ENCODE measurements around the gene ZBTB7C.

Gene ZBTB7C

DNA sequence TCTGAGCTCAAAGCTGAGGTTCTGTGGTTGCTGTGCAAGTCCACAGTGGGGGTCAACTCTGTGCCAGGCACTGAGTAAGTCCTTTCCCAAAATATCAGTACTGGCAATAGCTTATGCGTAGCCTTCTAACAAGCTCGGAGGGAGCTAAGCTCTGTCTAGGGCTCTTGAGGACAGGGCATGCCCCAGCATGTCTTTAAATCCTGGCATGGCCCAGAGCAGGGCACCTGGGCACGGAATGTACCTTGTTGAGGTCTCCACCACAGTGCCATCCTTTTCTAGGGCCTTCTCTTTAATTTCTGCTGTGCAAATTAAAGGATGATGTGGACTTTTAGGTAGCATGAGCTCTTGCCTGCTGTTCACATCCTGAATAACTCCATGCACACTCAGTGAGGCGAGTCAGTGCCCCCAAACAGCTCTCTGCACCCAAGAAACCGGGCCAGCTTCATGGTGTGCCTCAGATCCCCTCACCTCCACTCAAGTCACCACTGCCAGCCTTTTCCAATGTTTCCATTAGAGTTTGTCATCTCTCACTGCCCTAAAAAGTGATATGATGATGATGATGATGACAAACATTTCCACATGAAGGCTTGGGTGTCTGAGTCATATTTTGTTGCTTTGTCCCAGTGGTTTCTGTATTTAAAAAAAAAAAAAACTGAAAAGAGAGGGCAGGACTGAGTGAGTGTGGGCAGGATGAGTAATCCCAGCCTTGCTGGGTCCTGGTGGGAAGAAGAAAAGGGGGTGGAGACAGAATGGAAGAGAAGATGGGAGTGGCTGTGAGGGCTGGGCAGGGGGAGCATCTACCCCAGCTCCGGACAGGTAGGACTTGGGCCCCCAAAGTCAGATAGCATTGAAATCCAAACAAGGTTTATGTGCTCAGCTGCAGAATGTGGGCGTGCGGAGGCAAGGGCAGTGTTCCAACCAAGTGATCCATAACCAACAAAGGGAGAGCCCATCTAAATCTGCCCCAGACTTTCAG, 78.9 kb downstream of the ZBTB7C start:
- Histone ChIP-seq H3K4me1 (ENCODE audit: insufficient read depth, low read length) (no peaks in the 10 kb centered on the region), H3K4me3 (ENCODE audit: low read depth in 1 of 2, low read length in 2 of 2) (no peak overlapping the region), H3K9ac (ENCODE audit: low read length) (no peak overlapping the region), H3K36me3 (ENCODE audit: insufficient read depth, low read length) (no peaks in the 10 kb centered on the region), H3K9me3 (ENCODE audit: low read length) (no peaks in the 10 kb centered on the region), H3K27me3 (ENCODE audit: control insufficient read depth in 1 of 2, insufficient read depth in 2 of 2, low read length in 2 of 2) (no peaks in the 10 kb centered on the region), H3K27ac (ENCODE audit: low read depth, low read length) (no peak overlapping the region)

DNA sequence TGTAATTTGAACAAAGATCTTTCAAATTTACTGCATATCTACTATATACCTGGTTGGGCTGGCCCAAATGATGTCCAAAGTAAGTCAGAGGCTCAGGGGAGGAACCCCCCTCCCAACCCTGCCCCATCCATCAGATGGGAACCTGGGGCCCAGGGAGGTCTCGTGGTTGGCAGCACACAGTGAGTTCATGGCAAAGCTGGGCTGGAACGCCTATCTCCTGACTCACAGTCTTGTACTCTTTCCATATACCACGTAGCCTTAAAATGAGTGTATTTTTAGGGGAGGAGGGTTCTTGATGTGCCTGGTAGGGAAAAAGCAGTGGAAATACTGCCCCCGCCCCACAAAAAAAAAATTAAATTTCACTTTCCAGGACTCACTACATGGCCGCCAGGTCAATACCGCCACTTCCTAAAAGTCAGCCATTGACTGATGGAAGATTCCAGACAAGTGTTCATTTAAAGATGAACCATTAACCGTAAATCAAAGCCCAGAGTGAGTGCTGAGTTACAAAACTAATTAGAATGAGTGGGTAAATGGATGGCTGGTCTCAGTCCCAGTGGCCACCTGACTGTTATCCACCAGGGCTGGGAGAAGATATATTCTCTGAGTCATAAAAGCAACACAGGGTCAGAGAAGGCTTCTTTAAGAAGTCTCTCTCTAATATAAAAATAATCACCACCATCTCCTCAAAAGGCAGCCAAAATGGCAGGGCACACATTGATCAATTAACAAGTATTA, 80.5 kb downstream of the ZBTB7C start:
- Histone ChIP-seq H3K4me1 (ENCODE audit: insufficient read depth, low read length) (no peaks in the 10 kb centered on the region), H3K9me3 (ENCODE audit: low read length) (no peaks in the 10 kb centered on the region), H3K27ac (ENCODE audit: low read depth, low read length) (no peak overlapping the region)

DNA sequence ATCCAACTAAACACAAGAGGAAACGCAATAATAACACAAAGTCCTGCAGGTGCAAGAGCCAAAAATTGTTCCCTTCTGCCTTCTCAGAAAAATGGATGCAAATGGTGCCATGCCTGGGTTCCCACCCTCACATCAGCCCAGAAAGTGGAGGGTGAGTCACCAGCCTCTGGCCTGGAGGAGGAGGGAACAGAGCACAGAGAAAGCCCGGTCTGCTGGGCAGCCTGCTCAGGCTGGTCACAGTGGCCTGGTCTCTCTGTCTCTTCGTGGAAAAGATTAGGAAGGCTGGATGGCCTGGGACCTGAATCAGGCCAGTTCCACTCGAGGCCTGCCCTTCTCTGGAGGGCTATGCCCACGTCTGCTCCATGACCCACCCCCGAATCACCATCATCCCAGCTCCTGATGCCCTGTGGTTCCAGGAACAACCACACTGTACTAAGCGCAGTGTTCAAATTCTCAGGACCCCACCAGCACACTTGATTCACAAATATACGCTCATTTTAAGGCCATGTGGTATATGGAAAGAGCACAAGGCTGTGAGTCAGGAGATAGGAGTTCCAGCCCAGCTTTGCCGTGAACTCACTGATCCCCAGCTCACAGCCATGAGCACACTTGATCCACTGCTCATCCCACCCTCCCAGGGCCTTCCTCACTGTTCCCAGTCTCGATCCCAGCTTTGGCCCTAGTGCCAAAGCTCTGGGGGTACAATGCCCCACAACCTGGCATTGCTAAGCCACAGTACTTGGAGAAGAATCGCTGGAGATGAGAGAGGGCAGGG, 82.1 kb downstream of the ZBTB7C start:
- no peaks in the 10 kb centered on the region for H3K27me3 ChIP-seq (ENCODE audit: control insufficient read depth in 1 of 2, insufficient read depth in 2 of 2, low read length in 2 of 2)
- H3K9me3 ChIP-seq (ENCODE audit: low read length): no peaks in the 10 kb centered on the region
- H3K36me3 ChIP-seq (ENCODE audit: insufficient read depth, low read length): no peaks in the 10 kb centered on the region
- H3K4me1 ChIP-seq (ENCODE audit: insufficient read depth, low read length): no peaks in the 10 kb centered on the region
- H3K4me3 ChIP-seq (ENCODE audit: low read depth in 1 of 2, low read length in 2 of 2): no peak overlapping the region
- no peak overlapping the region for H3K27ac ChIP-seq (ENCODE audit: low read depth, low read length)
- H3K9ac ChIP-seq (ENCODE audit: low read length): no peak overlapping the region

More for the DNA sequence above, 80.5 kb downstream of the ZBTB7C start:
- no peak overlapping the region for H3K4me3 ChIP-seq (ENCODE audit: low read depth in 1 of 2, low read length in 2 of 2)
- H3K27me3 ChIP-seq (ENCODE audit: control insufficient read depth in 1 of 2, insufficient read depth in 2 of 2, low read length in 2 of 2): no peaks in the 10 kb centered on the region
- H3K36me3 ChIP-seq (ENCODE audit: insufficient read depth, low read length): no peaks in the 10 kb centered on the region
- no peak overlapping the region for H3K9ac ChIP-seq (ENCODE audit: low read length)

DNA sequence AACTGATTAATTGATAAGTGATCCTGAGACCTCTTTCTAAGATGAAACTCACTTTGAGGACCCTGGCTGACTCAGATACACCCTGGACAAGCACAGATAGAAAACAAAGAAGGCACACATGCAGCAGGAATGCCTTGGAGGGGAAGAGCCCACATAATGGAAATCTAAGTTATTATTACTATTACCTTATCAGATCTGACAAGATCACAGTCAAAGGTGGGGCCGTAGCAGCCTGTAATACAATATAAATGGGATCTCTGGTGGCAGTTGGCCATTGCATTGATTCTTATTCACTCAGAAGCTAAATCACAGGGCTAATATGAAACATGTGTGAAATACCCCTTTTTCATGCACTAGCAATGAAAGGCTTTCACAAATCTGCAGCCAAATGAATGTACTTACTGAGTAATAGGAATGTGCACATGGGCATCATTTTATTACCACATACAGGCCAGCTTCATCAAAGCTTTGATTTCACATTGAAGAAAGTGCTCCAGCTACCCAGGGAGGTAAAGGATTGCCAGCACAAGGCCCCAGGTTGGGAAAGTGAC, 84.0 kb downstream of the ZBTB7C start:
- Histone ChIP-seq H3K27me3 (ENCODE audit: control insufficient read depth in 1 of 2, insufficient read depth in 2 of 2, low read length in 2 of 2) (no peaks in the 10 kb centered on the region), H3K9me3 (ENCODE audit: low read length) (no peaks in the 10 kb centered on the region), H3K9ac (ENCODE audit: low read length) (no peak overlapping the region), H3K4me3 (ENCODE audit: low read depth in 1 of 2, low read length in 2 of 2) (no peak overlapping the region), H3K4me1 (ENCODE audit: insufficient read depth, low read length) (no peaks in the 10 kb centered on the region), H3K27ac (ENCODE audit: low read depth, low read length) (no peak overlapping the region), H3K36me3 (ENCODE audit: insufficient read depth, low read length) (no peaks in the 10 kb centered on the region)

DNA sequence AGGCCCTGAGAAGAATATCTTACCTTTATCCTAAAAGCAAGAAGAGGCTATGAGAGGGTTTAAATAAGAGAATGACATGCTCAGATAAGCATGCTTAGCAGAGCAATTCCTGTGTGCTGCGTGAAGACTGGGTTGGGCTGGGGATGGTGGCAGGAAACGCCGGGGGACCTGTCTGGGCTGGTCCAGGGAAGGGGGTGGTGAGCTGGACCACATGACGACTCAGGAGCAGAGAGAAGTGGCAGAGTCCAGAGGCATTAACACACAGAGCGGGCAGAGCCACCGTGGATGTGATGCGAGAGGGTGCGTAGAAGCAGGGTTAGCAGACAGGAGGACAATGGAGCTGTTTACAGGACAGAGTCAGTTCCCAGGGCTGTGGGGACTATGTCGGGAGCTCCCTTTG, 84.5 kb downstream of the ZBTB7C start:
- no peak overlapping the region for H3K27ac ChIP-seq (ENCODE audit: low read depth, low read length)

DNA sequence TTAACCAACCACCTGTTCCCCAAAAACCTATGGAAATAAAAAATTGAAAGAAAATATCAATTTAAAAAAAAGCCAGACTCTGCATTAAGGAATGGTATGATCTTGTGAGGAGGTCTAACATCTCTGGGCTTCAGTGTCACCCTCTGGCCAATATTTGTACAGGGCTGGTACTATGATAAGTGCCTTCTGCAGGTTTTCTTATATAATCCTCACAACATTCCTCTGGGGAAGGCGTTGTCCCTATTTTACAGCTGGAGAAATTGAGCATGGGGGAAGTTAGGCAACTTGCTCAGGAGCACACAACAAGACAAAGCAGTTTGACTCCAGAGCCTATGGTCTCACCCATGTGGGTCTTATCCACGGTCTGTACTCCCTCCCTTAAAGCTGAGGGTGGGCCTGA, 86.0 kb downstream of the ZBTB7C start:
- no peaks in the 10 kb centered on the region for H3K4me1 ChIP-seq (ENCODE audit: insufficient read depth, low read length)
- no peaks in the 10 kb centered on the region for H3K9me3 ChIP-seq (ENCODE audit: low read length)
- no peak overlapping the region for H3K9ac ChIP-seq (ENCODE audit: low read length)
- H3K4me3 ChIP-seq (ENCODE audit: low read depth in 1 of 2, low read length in 2 of 2): no peak overlapping the region
- H3K27me3 ChIP-seq (ENCODE audit: control insufficient read depth in 1 of 2, insufficient read depth in 2 of 2, low read length in 2 of 2): peaks cover 0 to 3% of the 10 kb centered on the region in 2 donors
- H3K36me3 ChIP-seq (ENCODE audit: insufficient read depth, low read length): no peaks in the 10 kb centered on the region
- H3K27ac ChIP-seq (ENCODE audit: low read depth, low read length): no peak overlapping the region

More for the DNA sequence above, 84.5 kb downstream of the ZBTB7C start:
- Histone ChIP-seq H3K27me3 (ENCODE audit: control insufficient read depth in 1 of 2, insufficient read depth in 2 of 2, low read length in 2 of 2) (no peaks in the 10 kb centered on the region), H3K36me3 (ENCODE audit: insufficient read depth, low read length) (no peaks in the 10 kb centered on the region), H3K4me3 (ENCODE audit: low read depth in 1 of 2, low read length in 2 of 2) (no peak overlapping the region), H3K9ac (ENCODE audit: low read length) (no peak overlapping the region), H3K4me1 (ENCODE audit: insufficient read depth, low read length) (no peaks in the 10 kb centered on the region), H3K9me3 (ENCODE audit: low read length) (no peaks in the 10 kb centered on the region)

DNA sequence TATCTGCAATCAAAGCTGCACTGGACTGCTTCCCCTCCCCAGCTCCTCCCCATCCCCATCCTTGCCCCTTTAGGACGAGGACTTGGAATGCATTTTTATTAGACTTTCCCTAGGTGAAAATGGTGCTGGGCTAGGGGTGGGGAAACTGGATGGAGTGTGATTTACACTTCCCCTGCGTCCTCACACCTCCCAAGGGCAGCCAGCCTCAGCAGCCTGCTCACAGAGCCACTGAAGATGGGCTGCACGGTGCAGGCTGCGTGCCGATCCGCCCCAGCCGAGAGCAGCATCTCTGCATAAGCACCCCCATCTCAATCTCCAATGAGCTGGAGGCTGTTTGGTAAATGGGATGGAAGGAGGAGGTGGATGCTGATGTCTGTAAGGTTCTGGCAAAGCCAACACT, 87.6 kb downstream of the ZBTB7C start:
- Histone ChIP-seq H3K27ac (ENCODE audit: low read depth, low read length) (no peak overlapping the region), H3K4me1 (ENCODE audit: insufficient read depth, low read length) (no peaks in the 10 kb centered on the region), H3K36me3 (ENCODE audit: insufficient read depth, low read length) (no peaks in the 10 kb centered on the region), H3K4me3 (ENCODE audit: low read depth in 1 of 2, low read length in 2 of 2) (no peak overlapping the region), H3K9ac (ENCODE audit: low read length) (no peak overlapping the region), H3K27me3 (ENCODE audit: control insufficient read depth in 1 of 2, insufficient read depth in 2 of 2, low read length in 2 of 2) (peaks cover 0 to 3% of the 10 kb centered on the region in 2 donors), H3K9me3 (ENCODE audit: low read length) (no peaks in the 10 kb centered on the region)

DNA sequence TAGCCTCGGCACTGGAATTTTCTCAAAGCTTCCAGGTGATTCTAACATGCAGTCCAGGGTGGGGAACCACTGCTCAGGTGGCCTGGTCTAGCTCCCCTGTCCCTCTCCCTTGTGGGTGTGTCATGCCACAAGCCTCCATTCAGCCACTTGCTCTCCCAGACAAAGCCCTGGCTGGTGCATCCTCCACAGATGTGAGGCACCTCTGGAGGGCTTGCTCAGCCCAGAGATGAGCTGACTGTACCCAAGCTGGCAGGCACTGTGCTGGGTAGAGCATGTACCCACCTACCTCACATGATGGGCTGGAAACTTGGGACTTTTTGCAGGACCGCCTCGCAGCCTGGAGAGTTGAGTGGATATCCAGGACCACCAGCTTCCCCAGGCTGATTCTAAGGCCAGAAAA, 88.1 kb downstream of the ZBTB7C start:
- H3K36me3 ChIP-seq (ENCODE audit: insufficient read depth, low read length): no peaks in the 10 kb centered on the region
- H3K9ac ChIP-seq (ENCODE audit: low read length): no peak overlapping the region
- no peak overlapping the region for H3K27ac ChIP-seq (ENCODE audit: low read depth, low read length)
- no peak overlapping the region for H3K4me3 ChIP-seq (ENCODE audit: low read depth in 1 of 2, low read length in 2 of 2)
- H3K4me1 ChIP-seq (ENCODE audit: insufficient read depth, low read length): no peaks in the 10 kb centered on the region
- H3K9me3 ChIP-seq (ENCODE audit: low read length): no peaks in the 10 kb centered on the region
- H3K27me3 ChIP-seq (ENCODE audit: control insufficient read depth in 1 of 2, insufficient read depth in 2 of 2, low read length in 2 of 2): peaks cover 0 to 3% of the 10 kb centered on the region in 2 donors

DNA sequence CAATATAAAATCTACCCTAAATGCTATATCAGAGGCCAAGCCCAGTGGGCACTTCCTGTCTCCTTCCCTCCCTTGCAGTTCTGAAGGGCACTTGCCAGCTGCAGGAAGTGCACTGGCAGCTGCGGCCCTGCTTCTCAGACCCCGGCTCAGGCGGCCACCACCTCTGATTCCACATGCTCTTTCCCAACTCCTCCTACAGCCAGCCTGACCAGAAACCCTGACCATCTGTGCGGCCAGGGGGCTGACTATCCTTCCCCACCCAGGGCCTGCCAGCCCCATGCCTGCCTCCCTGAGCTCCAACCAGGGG, 88.6 kb downstream of the ZBTB7C start:
- Histone ChIP-seq H3K9ac (ENCODE audit: low read length) (no peak overlapping the region), H3K4me1 (ENCODE audit: insufficient read depth, low read length) (no peaks in the 10 kb centered on the region), H3K4me3 (ENCODE audit: low read depth in 1 of 2, low read length in 2 of 2) (no peak overlapping the region), H3K36me3 (ENCODE audit: insufficient read depth, low read length) (no peaks in the 10 kb centered on the region), H3K27me3 (ENCODE audit: control insufficient read depth in 1 of 2, insufficient read depth in 2 of 2, low read length in 2 of 2) (peaks cover 0 to 3% of the 10 kb centered on the region in 2 donors), H3K9me3 (ENCODE audit: low read length) (no peaks in the 10 kb centered on the region), H3K27ac (ENCODE audit: low read depth, low read length) (no peak overlapping the region)

DNA sequence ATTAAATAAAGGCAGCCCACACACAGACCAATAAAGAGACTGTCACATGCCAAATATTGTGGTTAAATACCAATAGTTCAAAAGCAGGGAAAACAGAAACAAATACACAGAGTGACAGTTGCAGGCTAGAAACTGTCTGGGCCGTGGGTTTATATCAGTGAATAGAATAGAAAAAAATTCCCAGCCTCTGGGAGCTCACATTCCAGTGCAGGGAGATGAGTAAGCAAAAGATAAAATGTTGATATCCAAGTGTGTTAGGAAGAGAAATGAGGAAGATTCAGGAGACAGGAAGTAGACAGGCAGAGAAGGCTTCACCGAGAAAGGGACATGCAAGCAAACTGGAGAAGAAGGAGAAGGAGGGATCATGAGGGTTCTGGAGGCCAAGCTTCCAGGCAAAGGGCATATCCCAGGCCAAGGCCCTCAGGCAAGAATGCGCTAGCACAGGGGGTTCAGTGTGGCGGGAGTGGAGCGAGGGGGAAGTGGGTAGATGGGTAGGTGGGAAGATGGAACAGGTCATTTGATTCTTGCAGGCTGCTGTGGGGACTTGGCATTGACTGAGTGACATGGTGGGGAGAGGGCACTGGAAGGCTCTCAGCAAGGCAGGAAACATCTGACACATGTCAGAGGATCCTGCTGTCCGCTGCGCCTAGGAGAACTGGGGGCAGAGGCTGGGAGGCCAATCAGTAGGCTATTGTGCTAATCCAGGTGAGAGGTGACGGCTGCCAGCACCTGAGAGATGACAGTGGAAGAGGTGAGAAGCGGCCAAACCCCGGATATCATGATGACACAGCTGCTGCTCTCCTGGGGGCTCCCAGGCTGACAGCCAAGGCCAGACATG, 89.2 kb downstream of the ZBTB7C start:
- Histone ChIP-seq H3K9ac (ENCODE audit: low read length) (no peak overlapping the region), H3K36me3 (ENCODE audit: insufficient read depth, low read length) (no peaks in the 10 kb centered on the region), H3K27me3 (ENCODE audit: control insufficient read depth in 1 of 2, insufficient read depth in 2 of 2, low read length in 2 of 2) (peaks cover 0 to 3% of the 10 kb centered on the region in 2 donors), H3K9me3 (ENCODE audit: low read length) (no peaks in the 10 kb centered on the region), H3K4me1 (ENCODE audit: insufficient read depth, low read length) (no peaks in the 10 kb centered on the region), H3K4me3 (ENCODE audit: low read depth in 1 of 2, low read length in 2 of 2) (no peak overlapping the region), H3K27ac (ENCODE audit: low read depth, low read length) (no peak overlapping the region)
